Right lobe of liver (tissue), 6 donors: ENCODE data around the gene TCF4. TPM values are rescaled to one million over a fixed set of nuclear protein-coding genes. Genes with fewer than 3 reads are reported as not detected.

ENCODE experiments used
- ATAC-seq, 4 donors: fragments of 200-7000 bp; cut with Tn5 transposase; one replicate each; pipeline ENCODE4 v1.9.1; 2020; ENCODE audit warnings: mild to moderate bottlenecking in 4 of 4, moderate library complexity in 4 of 4
- DNase-seq, 3 donors: peaks; one replicate each; pipeline ENCODE4 v3.0.0-alpha.2; 2020
- H3K27ac ChIP-seq, 3 donors: fragments of 200-600 bp; one replicate each; pipeline ENCODE4 v1.8.0; 2022
- H3K27me3 ChIP-seq, 2 donors: fragments of 200-600 bp; one replicate each; pipeline ENCODE4 v1.8.0; 2022
- H3K36me3 ChIP-seq, 4 donors: fragments of 200-600 bp; sonication (generic) in 1 of 4; one replicate each; pipeline versions ENCODE4 v1.5.1 to v1.8.0; 2017 to 2022; ENCODE audit warnings: control low read depth in 1 of 4
- H3K4me1 ChIP-seq, 4 donors: fragments of 200-600 bp; sonication (generic) in 1 of 4; one replicate each; pipeline versions ENCODE4 v1.5.1 to v1.8.0; 2017 to 2022; ENCODE audit warnings: control low read depth in 1 of 4
- H3K4me3 ChIP-seq, 3 donors: fragments of 200-600 bp; one replicate each; pipeline ENCODE4 v1.8.0; 2022
- H3K9me3 ChIP-seq, 4 donors: fragments of 200-600 bp; sonication (generic) in 1 of 4; one replicate each; pipeline versions ENCODE4 v1.5.1 to v1.8.0; 2017 to 2022; ENCODE audit warnings: control low read depth in 1 of 4
- POLR2A ChIP-seq: fragments of 450-650 bp; IDR thresholded peaks from one replicate; pipeline ENCODE4 v1.6.1; 2017; ENCODE audit warnings: antibody characterized with exemption, mild to moderate bottlenecking
- WGBS: methylation state at CpG from one replicate; pipeline ENCODE4 v1.1.6; 2018; ENCODE audit warnings: low coverage, low lambda C conversion rate; ENCODE audit not compliant: insufficient coverage; ENCODE audit errors: missing lambda C conversion rate; 5-methylcytosine and 5-hydroxymethylcytosine counted together
- intact Hi-C, 2 donors: fragments of 100-400 bp; cut with DNase I; formaldehyde crosslinking; loops; one replicate each; pipeline versions ENCODE4 v1.11.2 to v1.14.1; 2022
- total RNA-seq, 6 experiments: library from RNA; depleted of rRNA in 2 of 6; stranded (reverse); fragments of >200 nt in 2 of 6; fragmentation: NEBNext Ultra II Directional in 3 of 6; extraction: Animal tissue kit (Norgen Biotek cat#: 25700) in 3 of 6; gene quantifications; one replicate each; pipeline versions ENCODE4 v1.1.0 to v1.2.4, GENCODE V29; 2016 to 2023
- TF ChIP-seq, protein P1 (sequence below), 4 donors: fragments of 200-600 bp in 3 of 4; fragments of 450-650 bp in 1 of 4; IDR thresholded peaks; one replicate each; pipeline versions ENCODE4 v1.5.1 to v1.8.0; 2016 to 2022; ENCODE audit warnings: antibody characterized with exemption in 4 of 4, mild to moderate bottlenecking in 2 of 4
- donor health status: DM: no; HTN: yes; CAD: no.
- donor health status: DM: no; HTN: no; CAD: no.
- donor health status: DM: no; HTN: no; CAD: no.
- donor health status: DM: no; HTN: yes; CAD: no.
- donor health status: DM: no; HTN: yes; CAD: no.

TCF4 gene
- total RNA-seq, 6 experiments from 2014 or later = 8.1 to 19.5 (median 10.4) TPM

DNA sequence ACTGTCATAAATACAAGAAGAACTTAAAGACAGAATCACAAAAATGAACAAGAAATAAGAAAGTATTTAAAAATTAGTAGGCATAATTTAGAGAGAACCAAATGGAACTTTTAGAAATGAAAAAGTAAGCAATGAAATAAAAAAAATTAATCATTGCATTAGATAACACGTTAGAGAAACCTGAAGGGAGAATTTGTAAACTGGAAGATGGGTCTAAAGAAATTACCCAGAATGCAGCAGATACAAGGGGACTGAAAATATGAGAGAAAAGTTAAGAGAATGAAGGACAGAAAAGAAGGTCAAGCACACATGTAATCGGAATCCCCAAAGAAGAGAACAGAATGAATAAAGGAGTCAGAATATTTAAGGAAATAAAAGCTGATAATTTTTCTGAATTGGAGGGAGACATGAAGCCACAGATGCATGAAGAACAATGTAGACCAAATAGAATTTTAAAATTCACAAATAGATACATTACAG lies 21.5 kb downstream of the TCF4 start:
- no peak for ATAC-seq
- no peaks in the 10 kb centered on the region for H3K9me3 ChIP-seq
- 74% methylated on average over 2 of the region's 2 CpGs for WGBS
- no peaks in the 10 kb centered on the region for H3K4me1 ChIP-seq
- no peaks in the 10 kb centered on the region for H3K27me3 ChIP-seq
- H3K27ac ChIP-seq = no peak overlapping the region
- intact Hi-C loops = no loop called here
- no peaks in the 10 kb centered on the region for H3K36me3 ChIP-seq
- H3K4me3 ChIP-seq = no peak overlapping the region
- no peak for TF ChIP-seq POLR2A
- TF ChIP-seq, protein P1, sequence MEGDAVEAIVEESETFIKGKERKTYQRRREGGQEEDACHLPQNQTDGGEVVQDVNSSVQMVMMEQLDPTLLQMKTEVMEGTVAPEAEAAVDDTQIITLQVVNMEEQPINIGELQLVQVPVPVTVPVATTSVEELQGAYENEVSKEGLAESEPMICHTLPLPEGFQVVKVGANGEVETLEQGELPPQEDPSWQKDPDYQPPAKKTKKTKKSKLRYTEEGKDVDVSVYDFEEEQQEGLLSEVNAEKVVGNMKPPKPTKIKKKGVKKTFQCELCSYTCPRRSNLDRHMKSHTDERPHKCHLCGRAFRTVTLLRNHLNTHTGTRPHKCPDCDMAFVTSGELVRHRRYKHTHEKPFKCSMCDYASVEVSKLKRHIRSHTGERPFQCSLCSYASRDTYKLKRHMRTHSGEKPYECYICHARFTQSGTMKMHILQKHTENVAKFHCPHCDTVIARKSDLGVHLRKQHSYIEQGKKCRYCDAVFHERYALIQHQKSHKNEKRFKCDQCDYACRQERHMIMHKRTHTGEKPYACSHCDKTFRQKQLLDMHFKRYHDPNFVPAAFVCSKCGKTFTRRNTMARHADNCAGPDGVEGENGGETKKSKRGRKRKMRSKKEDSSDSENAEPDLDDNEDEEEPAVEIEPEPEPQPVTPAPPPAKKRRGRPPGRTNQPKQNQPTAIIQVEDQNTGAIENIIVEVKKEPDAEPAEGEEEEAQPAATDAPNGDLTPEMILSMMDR (IDR thresholded peaks at IDR 0.05) = no peak
- DNase-seq = no peak

DNA sequence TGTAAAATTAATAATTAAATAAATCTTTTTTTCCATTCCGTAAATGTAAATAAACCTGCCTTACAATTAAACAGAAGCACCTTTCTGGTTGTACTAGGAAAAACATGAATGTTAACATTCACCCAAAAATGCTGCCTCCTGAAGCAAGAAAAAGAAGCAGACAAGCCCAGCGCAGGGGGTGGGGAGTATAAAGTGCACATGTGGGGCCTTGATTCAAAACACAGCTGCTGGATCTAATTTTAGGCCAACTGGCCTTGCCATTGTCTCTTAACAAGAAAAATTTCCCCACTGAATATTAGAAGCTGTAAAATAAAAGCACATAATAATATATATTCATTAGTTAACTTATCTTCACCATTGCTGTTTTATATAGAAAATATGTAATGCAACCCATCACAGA lies 28.3 kb downstream of the TCF4 start:
- no peak for TF ChIP-seq POLR2A
- TF ChIP-seq, protein P1 (IDR thresholded peaks at IDR 0.05) = no peak
- no peaks in the 10 kb centered on the region for H3K36me3 ChIP-seq
- no peak overlapping the region for H3K27ac ChIP-seq
- no peaks in the 10 kb centered on the region for H3K27me3 ChIP-seq
- WGBS = 79% methylated on average over 2 of the region's 2 CpGs
- DNase-seq (no peak), ATAC-seq (no peak)
- no peaks in the 10 kb centered on the region for H3K4me1 ChIP-seq
- H3K4me3 ChIP-seq = no peak overlapping the region
- H3K9me3 ChIP-seq = no peaks in the 10 kb centered on the region
- intact Hi-C loops = no loop called here

DNA sequence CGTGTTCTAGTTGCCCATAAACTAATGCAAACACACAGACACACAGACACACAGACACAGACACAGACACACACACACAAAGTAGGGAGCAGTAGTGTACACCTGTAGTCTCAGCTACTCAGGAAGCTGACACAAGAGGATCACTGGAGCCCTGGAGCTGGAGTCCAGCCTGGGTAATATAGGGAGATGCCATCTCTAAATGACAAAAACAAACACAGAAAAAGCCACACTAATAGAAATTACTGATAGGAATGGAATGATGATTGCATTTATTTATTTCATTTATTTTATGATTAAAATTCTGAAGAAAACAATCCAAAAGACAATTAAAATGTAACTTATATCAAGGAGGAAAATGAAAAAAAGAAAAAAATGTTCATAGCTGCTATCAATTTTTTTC lies 30.8 kb downstream of the TCF4 start:
- Histone ChIP-seq H3K9me3 (no peaks in the 10 kb centered on the region), H3K36me3 (no peaks in the 10 kb centered on the region), H3K27ac (no peak overlapping the region), H3K4me3 (no peak overlapping the region), H3K4me1 (no peaks in the 10 kb centered on the region), H3K27me3 (no peaks in the 10 kb centered on the region)
- TF ChIP-seq, protein P1 (IDR thresholded peaks at IDR 0.05) = no peak
- no peak for TF ChIP-seq POLR2A
- ATAC-seq (no peak), DNase-seq (no peak)
- intact Hi-C loops = no loop called here
- WGBS = 41% methylated on average over 1 of the region's 1 CpG

DNA sequence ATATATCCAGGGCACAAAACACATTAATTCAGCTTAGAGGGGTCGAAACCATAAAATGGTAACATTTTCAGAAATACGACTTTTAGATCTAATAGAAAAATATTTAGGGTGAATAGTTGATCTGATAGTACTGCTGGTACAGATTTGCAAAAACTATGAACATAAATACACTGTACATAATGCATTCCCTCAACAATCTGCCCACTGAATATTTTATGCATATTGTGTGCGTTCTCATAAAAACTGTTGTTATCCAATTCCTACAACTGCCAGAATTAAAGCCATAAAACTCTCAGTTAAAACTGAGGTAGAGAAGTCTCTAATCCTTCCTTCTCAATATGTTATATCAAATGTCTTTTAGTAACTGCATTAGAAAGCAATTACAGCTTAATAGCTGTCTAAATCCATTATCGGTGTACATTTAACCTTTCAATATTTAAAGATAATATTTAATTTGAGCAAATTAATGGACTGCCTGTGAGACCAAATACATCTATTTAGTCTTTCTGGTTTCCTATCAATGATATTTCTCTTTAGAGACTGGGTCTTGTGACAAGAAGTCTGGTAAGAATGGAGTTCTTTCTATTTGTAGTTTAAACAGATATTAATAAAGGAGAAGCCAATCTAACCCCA lies 32.5 kb downstream of the TCF4 start:
- H3K27me3 ChIP-seq = no peaks in the 10 kb centered on the region
- intact Hi-C loops = no loop called here
- ATAC-seq (no peak), DNase-seq (no peak)
- H3K9me3 ChIP-seq = no peaks in the 10 kb centered on the region
- TF ChIP-seq, protein P1 (IDR thresholded peaks at IDR 0.05) = no peak
- no peak for TF ChIP-seq POLR2A
- no peaks in the 10 kb centered on the region for H3K4me1 ChIP-seq
- WGBS = 70% methylated on average over 4 of the region's 4 CpGs
- no peak overlapping the region for H3K27ac ChIP-seq
- H3K36me3 ChIP-seq = no peaks in the 10 kb centered on the region
- H3K4me3 ChIP-seq = no peak overlapping the region
